ENCODE data around the gene RAB10.
"Not testable (repeated sequence)": the region's sequence is repeated elsewhere in the genome, so short reads cannot be mapped to it uniquely, and the experiment has no call there.

RAB10 gene

DNA sequence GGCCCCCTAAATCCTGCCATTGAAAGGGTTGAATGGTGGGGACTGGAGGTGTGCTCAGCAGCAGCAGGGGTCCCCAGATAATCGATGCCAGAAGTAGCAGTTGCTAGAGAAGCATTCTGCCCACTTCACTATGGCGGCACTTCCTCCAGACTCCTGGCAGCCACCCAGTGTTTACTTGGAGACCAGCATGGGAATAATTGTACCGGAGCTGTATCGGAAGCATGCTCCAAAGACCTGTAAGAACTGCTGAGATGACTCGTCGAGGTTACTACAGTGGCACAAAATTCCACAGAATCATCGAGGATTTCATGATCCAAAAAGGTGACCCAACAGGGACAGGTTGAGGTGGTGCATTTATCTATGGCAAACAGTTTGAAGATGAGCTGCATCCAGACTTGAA lies 128.0 kb downstream of the RAB10 start:
- no peak for DNase-seq (ENCODE audit: low read depth)

DNA sequence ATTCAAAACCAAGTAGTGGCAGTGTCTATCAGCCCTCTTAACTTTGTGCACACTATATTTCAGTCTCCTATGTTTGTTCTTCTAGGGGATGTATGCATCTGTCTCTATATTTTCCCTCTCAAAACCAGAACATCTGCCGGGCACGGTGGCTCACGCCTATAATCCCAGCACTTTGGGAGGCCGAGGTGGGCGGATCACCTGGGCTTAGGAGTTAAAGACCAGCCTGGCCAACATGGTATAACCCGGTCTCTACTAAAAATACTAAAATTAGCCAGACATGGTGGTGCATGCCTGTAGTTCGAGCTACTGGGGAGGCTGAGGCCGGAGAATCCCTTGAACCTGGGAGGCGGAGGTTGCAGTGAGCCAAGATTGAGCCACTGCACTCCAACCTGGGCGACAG lies 129.1 kb downstream of the RAB10 start:
- no peak for DNase-seq (ENCODE audit: low read depth)

DNA sequence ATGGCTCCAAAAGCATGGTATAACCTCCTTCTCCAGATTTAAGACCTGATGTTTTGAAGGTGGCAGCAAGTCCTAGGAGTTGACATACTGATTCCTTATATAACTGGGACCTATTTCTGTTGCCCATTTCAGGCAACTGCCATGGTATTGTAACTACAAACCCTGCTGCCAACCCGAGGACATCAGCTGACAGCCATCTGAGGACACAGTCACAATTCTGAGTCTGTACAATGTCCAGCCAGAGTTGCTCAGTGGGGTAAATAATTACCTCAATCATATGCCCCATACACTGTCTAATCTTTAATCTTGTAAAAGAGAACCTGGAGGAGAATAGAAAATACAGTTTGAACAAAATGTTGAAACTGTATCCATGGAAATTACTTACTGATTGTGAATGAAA lies 130.3 kb downstream of the RAB10 start:
- DNase-seq (ENCODE audit: low read depth), result no peak

DNA sequence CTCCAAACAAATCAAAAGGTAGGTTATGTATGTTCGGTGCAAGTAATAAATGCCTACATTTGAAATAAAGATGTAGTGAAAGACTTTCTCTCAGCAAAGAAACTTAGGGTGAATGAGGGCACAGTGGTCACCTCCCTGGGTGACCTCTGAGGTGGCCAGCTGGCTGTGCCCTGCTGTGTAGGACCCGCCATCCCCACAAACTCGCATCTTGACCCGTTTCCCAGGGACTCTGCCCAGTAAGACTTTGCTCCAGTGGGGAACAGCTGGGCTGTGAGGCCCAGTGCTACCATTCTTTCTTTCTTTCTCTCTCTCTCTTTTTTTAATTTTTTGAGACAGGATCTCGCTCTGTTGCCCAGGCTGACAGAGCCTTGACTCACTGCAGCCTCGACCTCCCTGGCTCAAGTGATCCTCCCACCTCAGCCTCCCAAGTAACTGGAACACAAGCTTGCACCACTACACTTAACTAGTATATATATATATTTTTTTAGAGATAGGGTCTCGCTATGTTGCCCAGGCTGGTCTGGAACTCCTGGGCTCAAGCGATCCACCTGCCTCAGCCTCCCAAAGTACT lies 130.8 kb downstream of the RAB10 start:
- no peak for DNase-seq (ENCODE audit: low read depth)

DNA sequence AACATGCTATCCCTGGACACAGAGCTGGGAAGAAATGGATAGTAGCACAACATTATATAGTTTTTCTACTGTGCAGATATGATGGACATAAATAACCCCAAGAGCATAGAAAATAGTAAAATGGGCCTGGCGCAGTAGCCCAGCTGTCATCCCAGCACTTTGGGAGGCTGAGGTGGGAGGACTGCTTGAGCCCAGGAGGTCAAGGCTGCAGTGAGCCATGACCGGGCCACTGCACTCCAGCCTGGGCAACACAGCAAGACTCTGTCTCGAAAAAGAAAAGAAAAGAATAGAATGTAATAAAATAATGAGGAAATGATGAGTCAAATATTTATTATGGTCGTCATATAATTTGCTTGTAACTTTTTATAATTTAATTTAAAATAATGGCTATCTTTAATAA lies 131.5 kb downstream of the RAB10 start:
- DNase-seq (ENCODE audit: low read depth), result no peak

DNA sequence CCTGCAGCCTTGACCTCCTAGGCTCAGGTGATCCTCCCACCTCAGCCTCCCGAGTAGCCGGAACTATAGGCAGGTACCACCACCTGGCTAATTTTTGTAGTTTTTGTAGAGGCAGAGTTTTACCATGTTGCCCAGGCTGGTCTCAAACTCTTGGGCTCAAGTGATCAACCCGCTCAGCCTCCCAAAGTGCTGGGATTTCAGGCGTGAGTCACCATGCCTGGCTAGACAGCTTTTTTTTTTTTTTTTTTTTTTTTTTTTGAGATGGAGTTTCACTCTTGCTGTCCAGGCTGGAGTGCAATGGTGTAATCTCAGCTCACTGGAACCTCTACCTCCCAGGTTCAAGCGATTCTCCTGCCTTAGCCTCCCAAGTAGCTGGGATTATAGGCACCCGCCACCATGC lies 132.7 kb downstream of the RAB10 start:
- not testable (repeated sequence) for DNase-seq (ENCODE audit: low read depth)

DNA sequence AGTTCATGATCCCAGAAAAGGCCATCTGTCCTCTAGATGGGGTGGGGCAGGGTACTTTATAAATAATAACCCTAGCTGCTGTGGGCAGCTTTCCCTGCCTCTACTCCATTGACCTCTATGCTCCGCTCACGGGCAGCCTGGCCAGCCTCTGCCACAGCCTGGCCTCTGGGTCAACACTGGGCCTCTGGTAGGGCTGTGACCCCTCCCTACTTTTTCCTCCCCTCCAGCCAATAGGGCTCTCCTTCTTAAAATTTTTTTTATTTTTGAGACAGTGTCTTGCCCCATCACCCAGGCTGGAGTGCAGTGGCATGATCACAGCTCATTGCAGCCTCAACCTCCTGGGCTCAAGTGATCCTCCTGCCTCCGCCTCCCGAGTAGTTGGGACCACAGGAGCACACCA lies 134.9 kb downstream of the RAB10 start:
- DNase-seq (ENCODE audit: low read depth), result no peak

DNA sequence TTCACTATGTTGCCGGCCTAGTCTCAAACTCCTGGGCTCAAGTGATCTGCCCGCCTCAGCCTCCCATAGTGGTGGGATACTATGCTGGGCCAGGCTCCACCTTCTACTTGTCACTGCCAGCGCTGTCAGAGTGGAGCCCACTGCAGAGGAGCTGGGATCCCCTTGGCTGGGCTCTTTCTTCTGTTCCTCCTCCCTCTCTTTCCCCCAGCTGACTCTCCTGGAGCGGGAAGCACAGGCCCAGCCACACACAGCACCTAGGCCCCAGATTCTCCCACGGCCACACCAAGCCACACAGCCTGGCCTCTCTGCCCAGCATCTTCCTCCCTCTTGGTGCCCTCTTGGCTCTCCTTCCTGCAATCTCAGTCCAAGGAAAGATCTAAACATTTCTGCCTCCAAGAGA lies 135.3 kb downstream of the RAB10 start:
- DNase-seq (ENCODE audit: low read depth), result no peak

DNA sequence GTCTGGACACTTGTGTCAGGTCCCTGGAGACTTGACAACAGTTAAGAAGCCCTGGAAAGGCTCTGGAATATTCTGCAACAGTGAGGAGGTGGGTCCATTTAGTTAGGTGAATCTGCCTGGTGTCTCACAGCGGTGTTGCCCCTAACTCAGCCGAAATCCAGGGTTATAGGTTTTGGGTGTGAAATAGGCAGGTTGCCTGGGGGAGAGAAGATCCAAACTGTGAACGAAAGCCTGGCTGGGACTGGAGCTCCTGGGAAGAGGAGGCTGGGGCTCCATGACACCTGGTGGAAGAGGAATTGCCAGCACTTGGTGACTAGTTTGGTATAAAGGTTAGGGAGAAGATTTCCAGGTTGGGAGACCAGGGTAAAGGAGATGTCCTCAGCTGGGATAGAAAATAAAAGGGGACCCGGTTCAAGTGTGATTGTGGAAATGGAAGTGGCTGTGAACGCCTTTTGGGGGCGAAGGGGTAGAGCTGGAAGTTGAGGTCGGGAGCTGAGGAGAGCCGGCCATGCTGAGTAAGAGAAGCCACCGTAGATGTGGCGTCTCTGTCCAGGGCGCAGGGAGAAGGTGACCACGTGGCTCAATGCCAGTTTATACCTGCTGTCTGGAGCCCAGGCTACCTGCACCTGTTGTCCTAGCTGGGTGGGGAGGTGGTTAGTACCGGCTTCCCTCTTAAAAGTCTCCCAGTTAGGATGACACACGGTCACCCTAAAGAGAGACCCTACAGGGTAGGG lies 136.0 kb downstream of the RAB10 start:
- no peak for DNase-seq (ENCODE audit: low read depth)

DNA sequence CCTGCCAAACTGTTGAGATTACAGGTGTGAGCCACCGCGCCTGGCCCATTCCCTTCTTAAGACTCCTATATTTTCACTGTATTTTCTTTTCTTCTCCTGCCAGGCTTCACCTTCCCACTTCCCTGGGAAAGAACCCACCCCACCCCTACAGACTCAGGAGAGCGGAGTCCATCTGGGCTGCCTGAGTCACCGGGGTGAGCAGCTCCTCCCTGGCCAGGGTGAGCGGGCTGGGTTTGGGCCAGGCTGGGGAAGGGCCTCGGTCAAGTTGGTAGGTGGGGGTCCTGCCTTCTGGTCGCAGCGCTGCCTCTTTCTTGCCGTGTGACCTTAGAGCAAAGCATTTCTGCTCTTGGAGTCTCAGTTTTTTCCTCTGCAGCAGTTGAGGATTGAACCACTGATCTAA lies 136.9 kb downstream of the RAB10 start:
- DNase-seq (ENCODE audit: low read depth), result no peak

DNA sequence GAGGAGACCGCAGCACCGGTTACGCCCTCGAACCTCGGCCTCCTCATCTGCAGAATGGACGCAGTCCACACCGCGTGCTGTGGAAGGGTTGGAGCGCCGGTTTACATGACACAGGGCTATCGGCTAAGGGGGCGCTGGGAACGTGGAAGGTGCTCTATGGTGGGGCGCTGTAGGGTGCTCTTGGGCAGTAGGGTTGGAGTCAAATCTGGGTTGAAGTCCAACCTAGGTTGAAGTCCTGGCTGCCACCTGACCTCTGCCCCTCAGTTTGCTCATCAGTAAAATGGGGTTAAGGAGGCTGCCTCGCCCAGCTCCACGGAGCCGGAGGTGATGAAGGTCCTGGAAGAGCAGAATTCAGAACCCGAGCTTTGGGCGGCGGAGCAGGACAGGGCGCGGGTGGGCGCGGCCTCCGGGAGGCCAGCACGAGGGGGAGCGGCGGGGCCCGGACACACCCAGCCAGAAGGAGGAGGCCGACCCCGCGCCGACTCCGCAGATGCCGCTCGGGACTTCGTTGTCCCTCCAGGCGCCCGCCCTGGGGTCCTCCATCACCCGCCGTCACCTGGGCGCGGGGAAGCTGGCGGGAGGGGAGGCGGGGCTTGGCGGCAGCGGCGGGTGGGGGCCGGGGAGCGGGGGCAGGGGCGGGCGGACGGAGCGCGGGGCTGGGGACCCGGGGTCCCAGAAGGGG lies 138.4 kb downstream of the RAB10 start:
- DNase-seq (ENCODE audit: low read depth), result no peak

DNA sequence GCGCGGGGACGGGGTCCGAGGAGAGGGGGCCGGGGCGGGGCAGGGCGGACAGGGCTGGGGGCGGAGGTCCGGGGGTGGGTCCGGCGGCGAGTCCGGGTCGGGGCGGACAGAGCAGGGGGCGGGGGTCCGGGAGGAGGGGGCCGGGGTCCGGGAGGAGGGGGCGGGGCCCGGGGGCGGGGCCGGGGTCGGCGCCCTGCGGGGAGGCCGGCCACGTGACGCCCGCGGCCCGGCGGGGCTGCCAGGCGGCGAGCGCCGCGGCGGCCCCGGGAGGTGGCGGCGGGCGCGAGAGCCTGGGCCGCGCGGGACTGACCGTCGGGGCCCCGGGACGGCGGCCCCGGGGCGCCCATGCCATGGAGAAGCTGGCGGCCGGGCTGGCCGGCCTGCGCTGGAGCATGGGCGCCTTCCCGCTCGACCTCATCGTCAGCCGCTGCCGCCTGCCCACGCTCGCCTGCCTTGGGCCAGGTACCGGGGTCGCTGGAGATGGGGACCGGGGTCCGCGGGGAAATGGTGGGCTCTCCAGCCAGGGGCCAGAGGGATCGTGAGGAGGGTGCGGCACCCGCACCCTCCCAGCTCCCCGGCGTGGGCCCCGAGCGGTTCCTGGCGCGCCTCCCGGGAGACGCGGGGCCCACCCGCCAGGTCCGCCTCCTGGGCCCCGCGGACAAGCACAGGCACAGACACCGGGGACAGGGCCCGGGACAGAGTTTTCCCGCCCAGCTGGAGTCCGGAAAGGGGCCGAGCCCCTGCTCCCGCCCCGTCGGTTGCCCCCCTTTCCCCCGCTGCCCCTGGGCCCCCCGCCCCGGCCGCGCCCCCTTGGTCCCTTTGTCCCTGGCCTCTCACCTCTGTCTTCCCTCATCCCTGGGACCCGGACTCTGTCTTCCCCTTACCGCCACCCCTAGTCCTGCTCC lies 139.2 kb downstream of the RAB10 start, which contains the start of gene GAREM2:
GAREM2 (plus strand) TSS at position 218 of the 905 bp plus-strand sequence; CDS start at position 351, 133 bp downstream.
- no peak for DNase-seq (ENCODE audit: low read depth)

DNA sequence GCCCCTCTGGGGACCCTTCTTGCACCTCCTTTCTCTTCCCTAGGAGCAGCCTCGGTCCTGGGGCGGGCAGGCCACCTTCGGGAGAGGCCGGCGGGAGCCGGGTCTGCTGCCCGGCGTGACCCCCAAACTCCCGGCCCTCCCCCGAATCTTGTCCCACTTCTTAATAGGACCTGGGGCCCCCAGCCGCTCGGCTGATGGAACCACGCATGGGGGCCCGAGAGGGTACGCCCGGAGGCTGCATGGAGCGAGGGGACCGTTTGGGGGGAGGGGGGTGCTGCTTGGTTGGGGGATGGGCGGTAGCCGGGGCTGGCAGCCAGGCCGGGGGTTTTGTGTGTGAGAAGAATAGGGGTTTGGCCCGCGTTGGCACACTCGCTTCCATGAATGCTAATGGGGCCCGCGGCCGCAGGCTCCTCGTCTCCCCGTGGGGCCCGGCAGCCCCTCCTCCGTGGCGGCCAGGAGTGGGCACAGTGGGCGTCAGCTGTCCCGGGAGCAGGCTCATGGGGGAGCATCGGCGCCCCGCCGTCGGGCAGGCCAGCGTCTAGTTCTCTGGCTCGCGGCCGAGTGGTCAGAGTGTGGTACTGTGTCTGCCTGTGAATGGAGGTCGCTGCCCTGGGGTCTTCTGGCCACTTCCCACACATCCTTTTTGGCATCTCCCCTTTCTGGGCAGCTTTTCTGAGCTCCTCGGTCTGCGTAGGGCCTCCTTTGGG lies 140.0 kb downstream of the RAB10 start:
- no peak for DNase-seq (ENCODE audit: low read depth)

DNA sequence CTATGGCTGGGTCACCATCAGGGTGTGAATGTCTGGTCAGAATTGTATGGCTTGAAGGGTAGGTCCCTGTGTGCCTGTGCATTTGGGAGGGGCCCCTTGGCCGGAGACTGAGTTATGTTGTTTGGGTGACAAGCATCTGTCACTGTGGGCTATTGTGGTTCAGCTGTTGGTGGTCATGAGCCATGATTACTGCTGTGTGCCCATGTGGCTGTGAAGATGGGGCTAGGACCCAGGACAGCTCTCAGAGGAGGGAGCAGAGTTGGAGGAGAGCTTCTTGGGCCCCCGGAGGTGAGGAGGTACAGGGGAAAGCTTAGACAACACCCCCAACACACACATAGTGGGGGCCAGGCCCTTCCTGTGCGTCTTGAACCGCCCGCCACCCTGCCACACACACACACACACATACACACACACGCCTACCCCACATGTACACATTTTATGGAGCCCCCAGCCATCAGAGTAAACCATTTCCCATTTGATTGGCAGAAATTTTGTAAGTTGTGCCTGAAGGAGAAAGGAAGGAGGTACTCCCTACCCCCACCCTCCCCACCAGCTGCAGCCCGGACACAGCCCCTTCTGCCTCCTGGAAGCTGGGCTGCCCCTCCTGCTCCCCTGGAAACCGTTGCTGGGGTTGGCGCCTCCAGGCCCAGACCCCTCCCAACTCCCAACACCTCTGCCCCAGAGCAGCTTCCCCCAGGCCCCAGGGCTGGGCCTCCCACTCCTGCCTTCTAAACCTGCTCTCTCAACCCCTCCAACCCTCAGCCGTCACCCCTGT lies 141.0 kb downstream of the RAB10 start:
- DNase-seq (ENCODE audit: low read depth), result no peak

DNA sequence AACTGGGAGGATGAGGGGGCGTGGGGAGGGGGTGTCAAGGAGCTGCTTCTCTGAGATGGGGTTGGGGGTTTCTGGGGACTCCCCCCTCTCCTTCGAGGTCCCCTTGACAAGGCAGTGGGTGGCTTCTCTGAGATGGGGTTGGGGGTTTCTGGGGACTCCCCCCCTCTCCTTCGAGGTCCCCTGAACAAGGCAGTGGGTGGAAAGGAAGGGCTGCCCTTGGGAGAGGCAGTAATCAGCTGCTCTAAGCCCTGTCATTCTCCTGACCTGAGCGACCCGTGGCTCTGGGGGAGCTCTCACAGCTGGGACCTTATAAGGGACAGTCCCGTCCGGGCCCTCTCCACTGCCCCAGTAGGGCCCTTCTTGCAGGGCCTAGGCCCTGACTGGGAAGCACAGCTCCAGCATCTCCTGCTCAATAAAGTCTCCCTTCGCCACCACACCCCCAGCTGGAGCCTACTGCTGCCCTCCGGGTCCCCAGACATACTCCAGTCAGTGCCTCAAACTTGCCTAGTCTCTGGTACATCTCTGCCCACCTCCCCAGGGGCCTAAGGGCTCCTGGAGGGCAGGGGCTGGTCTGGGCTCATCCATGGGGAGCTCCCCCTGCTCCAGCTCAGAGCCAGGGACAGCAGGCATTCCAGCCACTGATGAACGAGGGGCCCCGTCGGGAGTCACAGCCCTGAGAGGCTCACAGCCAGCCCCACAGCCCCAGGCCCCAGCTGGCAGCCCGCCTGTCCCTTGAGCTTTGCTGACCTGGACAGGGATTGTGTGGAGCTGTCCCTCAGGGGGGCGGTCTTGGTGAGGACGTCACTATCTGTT lies 141.8 kb downstream of the RAB10 start:
- no peak for DNase-seq (ENCODE audit: low read depth)

DNA sequence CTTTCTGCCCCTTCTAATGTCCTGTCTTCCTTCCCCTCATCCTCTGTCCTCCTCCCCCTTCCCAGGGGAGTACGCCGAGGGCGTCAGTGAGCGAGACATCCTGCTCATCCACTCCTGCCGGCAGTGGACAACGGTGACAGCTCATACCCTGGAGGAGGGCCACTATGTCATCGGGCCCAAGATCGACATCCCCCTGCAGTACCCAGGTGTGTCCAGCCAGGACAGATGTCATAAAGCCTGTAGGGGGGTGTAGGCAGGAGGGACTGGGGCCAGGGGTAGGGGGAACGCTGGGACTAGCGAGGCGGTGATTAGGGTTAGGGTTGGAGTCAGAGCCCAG lies 142.4 kb downstream of the RAB10 start:
- DNase-seq (ENCODE audit: low read depth), result no peak

DNA sequence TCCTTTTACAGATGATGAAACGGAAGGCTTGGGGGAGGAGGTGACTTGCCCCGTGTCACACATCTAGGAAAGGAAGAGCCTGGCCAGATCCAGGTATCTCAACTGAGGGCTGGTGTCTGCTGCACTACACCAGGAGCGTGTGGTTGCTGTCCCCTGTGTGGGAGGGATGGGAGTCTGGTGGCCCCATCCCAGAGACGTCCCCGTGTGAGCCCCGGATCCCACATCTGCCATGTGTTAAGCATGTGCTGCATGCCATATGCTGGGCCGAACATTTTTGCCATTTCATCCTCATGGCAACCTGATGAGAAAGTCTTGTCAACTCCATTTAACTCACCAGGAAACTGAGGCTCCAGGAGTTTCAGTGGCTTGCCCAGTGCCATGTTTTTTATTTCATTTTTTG lies 143.2 kb downstream of the RAB10 start:
- DNase-seq (ENCODE audit: low read depth), result no peak

DNA sequence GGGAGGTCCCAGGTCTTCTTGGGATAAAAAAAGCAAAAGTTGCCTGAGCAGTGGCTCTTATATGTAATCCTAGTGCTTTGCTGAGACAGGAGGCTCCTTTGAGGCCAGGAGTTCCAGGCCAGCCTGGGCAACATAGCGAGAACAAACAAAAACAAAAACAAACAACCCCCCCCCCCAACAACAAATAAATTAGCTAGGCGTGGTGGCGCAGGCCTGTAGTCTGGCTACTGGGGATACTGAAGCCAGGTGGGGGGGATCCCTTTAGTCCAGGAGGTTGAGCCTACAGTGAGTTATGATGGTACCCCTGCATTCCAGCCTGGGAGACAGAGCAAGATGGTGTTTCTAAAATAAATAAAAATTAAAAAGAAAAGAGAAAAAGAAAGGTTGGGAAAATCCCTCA lies 144.4 kb downstream of the RAB10 start:
- DNase-seq (ENCODE audit: low read depth), result no peak

DNA sequence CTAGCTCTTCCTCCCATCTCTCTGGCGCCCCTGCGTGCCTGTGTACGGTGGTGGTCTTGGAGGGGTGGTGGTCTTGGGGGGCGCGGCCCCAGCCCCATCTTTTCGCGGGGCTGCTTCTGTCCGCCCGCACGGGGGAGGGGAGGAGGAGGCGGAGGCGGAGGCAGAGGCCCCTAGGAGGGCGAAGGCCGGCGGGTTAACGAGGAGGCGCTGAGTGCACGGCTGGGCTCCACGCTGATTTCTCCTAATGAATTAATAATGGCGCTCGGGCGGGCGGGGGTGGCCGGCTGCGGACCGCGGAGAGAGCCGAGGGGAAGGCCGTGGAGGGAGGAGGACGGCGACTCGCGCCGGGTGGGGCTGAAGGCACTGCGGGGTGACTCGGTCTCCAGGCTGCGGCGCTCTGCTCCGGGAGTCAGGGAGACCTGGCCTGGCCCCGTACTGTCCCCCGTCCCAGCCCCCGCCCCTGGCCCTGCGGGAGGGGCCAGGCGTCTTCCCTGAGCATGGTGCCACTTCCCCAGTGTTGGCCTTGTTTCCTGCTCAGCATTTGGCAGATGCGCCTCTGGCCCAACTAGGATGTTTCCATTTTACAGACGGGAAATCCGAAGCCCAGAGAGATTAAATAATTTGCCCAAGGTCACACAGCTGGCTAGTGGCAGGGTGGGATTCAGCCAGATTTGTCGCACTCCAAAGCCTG lies 145.0 kb downstream of the RAB10 start:
- no peak for DNase-seq (ENCODE audit: low read depth)
